SU-DHL-6 (cell line): ENCODE results near the gene ELN.
"Not testable (repeated sequence)": the region's sequence is repeated elsewhere in the genome, so short reads cannot be mapped to it uniquely, and the experiment has no call there.

Experiments
- H2AFZ ChIP-seq: fragments of 200-600 bp; sonication (generic); 2 replicates; pipeline ENCODE4 v1.6.1; 2014; ENCODE audit warnings: low read depth, mild to moderate bottlenecking, moderate library complexity, mixed read lengths, antibody characterized with exemption, low read length; ENCODE audit not compliant: severe bottlenecking
- H3F3A ChIP-seq: fragments of 200-600 bp; shearing (Covaris generic); 2 replicates; pipeline ENCODE4 v1.6.0; 2016; ENCODE audit warnings: antibody characterized with exemption, mild to moderate bottlenecking; ENCODE audit not compliant: insufficient read depth
- H3K27ac ChIP-seq: fragments of 200-600 bp; sonication (generic); 2 replicates; pipeline ENCODE4 v1.5.1; 2016; ENCODE audit warnings: low read depth, mild to moderate bottlenecking, low read length, moderate library complexity, mixed read lengths
- H3K27me3 ChIP-seq: fragments of 200-600 bp; sonication (generic), shearing (Covaris generic); 2 replicates; pipeline ENCODE4 v1.6.0; 2014; ENCODE audit warnings: mild to moderate bottlenecking, low read length
- H3K36me3 ChIP-seq: fragments of 200-600 bp; sonication (generic); 2 replicates; pipeline ENCODE4 v1.6.1; 2014; ENCODE audit warnings: mild to moderate bottlenecking, low read length, mixed read lengths
- H3K4me2 ChIP-seq: fragments of 300-600, 200-600 bp; shearing (Covaris generic), sonication (generic); 2 replicates; pipeline ENCODE4 v1.6.0; 2014; ENCODE audit warnings: low read length, low read depth, mild to moderate bottlenecking; ENCODE audit not compliant: poor library complexity, severe bottlenecking
- H3K4me3 ChIP-seq: fragments of 200-600 bp; sonication (generic); 2 replicates; pipeline ENCODE4 v1.5.1; 2014; ENCODE audit warnings: antibody characterized with exemption, low read length, mild to moderate bottlenecking, mixed read lengths; ENCODE audit not compliant: insufficient read depth, poor library complexity, severe bottlenecking
- H3K79me2 ChIP-seq: fragments of 200-600 bp; sonication (generic); 2 replicates; pipeline ENCODE4 v1.6.1; 2014; ENCODE audit warnings: mild to moderate bottlenecking, low read length, moderate library complexity; ENCODE audit not compliant: insufficient read depth
- H3K9ac ChIP-seq: fragments of 200-600 bp; sonication (generic); 2 replicates; pipeline ENCODE4 v1.7.0; 2014; ENCODE audit warnings: mild to moderate bottlenecking, low read length
- H3K9me2 ChIP-seq: fragments of 200-600 bp; sonication (generic); replicated peaks from 2 replicates; pipeline ENCODE4 v1.6.1; 2014; ENCODE audit warnings: low read length; ENCODE audit not compliant: insufficient read depth
- H3K9me3 ChIP-seq: fragments of 200-600 bp; sonication (generic); 2 replicates; pipeline ENCODE4 v1.6.1; 2014; ENCODE audit warnings: low read length, mixed read lengths; ENCODE audit not compliant: insufficient read depth
- H4K20me1 ChIP-seq: fragments of 200-600 bp; sonication (generic); 2 replicates; pipeline ENCODE4 v1.6.1; 2014; ENCODE audit warnings: low read depth, mild to moderate bottlenecking, antibody characterized with exemption, low read length, moderate library complexity, mixed read lengths
- EZH2phosphoT487 ChIP-seq: fragments of 200-600 bp; sonication (generic), shearing (Covaris generic); conservative IDR thresholded peaks from 2 replicates; pipeline ENCODE4 v1.6.1; 2018; ENCODE audit warnings: mild to moderate bottlenecking, antibody characterized with exemption, low read length, moderate library complexity, mixed read lengths
- TF ChIP-seq, protein P1 (sequence below): fragments of 200-600 bp; sonication (generic); IDR thresholded peaks from one replicate; pipeline ENCODE4 v1.5.1; 2017; ENCODE audit warnings: antibody characterized with exemption, mild to moderate bottlenecking, low read length, moderate library complexity; ENCODE audit not compliant: insufficient read depth, poor library complexity, severe bottlenecking

Gene ELN

DNA sequence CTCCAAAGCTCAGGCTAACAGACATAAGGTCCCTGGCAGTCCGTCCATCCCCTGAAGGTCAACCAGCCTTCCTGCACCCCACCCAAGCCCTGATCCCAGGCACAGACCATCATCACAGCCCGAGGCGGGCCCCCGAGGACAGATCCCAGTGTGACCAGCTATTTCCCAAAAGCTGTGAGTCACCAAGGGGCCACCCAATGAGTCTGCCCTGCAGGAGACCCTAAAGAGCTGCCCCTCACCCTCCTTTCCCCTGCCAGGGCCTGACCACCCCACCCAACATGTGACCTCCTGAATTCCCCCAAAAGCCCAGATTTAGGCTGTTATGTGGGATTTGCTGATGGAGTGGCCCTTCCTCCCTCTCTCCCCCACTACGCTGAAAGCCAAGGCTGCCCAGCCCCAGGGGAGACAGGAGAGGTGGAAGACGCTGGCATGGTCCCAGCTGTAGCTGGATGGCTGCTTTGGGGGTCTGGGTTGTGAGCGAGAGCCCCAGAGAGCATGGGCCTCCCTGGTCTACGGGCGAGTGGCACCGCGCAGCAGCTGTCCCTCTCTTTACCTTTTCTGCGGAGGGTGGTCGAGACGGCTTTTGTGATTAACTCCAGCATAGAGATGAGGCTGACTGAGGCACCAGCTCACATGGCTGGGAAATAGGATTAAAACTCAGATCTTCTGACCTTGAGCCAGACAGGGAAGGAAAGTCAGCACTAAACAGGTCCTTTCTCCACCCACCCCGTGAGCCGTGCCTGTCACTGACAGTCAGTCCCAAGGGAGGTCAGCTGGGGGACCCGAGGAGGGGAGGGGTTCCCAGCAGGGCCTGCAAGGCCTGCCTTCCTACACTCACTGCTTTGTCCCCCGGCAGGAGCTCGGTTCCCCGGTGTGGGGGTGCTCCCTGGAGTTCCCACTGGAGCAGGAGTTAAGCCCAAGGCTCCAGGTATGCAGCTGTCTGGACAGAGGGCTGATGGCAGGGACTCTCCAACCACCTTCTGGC lies 16.7 kb downstream of the ELN start:
- Histone ChIP-seq H4K20me1 (no peaks in the 10 kb centered on the region), H2AFZ (no peak overlapping the region), H3K4me2 (no peak overlapping the region), H3K4me3 (no peak overlapping the region), H3K9me2 (no peaks in the 10 kb centered on the region), H3K9me3 (no peaks in the 10 kb centered on the region), H3K36me3 (no peaks in the 10 kb centered on the region), H3K9ac (no peak overlapping the region), H3F3A (no peaks in the 10 kb centered on the region), H3K27ac (no peak overlapping the region), H3K27me3 (no peaks in the 10 kb centered on the region), H3K79me2 (no peaks in the 10 kb centered on the region)
- no peak for TF ChIP-seq EZH2phosphoT487
- TF ChIP-seq, protein P1, sequence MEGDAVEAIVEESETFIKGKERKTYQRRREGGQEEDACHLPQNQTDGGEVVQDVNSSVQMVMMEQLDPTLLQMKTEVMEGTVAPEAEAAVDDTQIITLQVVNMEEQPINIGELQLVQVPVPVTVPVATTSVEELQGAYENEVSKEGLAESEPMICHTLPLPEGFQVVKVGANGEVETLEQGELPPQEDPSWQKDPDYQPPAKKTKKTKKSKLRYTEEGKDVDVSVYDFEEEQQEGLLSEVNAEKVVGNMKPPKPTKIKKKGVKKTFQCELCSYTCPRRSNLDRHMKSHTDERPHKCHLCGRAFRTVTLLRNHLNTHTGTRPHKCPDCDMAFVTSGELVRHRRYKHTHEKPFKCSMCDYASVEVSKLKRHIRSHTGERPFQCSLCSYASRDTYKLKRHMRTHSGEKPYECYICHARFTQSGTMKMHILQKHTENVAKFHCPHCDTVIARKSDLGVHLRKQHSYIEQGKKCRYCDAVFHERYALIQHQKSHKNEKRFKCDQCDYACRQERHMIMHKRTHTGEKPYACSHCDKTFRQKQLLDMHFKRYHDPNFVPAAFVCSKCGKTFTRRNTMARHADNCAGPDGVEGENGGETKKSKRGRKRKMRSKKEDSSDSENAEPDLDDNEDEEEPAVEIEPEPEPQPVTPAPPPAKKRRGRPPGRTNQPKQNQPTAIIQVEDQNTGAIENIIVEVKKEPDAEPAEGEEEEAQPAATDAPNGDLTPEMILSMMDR = no peak

DNA sequence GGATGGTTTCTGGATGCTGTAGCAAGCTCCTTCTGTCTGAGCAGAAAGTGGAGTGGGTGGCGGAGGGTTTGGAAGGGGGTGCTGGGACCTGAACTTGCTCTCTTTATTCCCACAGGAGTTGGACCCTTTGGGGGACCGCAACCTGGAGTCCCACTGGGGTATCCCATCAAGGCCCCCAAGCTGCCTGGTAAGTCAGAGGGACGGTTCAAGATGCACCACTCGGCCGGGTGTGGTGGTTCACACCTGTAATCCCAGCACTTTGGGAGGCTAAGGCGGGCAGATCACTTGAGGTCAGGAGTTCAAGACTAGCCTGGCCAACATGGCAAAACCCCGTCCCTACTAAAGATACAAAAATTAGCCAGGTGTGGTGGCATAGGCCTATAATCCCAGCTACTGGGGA lies 18.6 kb downstream of the ELN start:
- H3K9me2 ChIP-seq, H3K9me3 ChIP-seq, H2AFZ ChIP-seq, H4K20me1 ChIP-seq, H3K79me2 ChIP-seq, H3K36me3 ChIP-seq, H3K4me2 ChIP-seq, H3K9ac ChIP-seq, H3K27ac ChIP-seq, H3F3A ChIP-seq, H3K27me3 ChIP-seq, H3K4me3 ChIP-seq: not testable (repeated sequence)

DNA sequence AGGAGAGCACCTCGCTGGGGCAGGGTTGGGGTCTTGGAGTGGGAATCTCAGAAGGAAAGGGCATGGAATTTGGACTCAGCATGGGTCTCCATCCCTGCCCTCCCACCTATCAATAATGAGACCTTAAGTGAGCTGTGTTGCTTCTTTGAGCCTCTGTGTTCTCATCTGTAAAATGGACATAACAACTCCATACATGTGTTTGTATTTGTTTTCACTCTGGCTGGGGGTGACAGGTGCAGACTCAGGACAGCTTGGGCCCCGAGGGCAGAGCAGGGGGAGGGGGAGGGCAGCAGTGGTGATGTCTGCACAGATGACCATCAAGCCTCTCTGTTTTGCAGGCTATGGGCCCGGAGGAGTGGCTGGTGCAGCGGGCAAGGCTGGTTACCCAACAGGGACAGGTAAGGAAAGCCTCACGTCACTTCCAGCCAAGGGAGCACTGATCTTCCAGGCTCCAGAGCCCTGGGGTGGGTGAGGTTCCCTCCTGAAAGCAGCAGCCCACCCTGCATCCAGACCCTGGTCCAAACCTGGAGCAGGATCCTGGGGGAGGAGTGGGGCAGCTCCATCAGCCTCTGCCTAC lies 19.9 kb downstream of the ELN start:
- Histone ChIP-seq H3K36me3 (no peaks in the 10 kb centered on the region), H3K27me3 (no peaks in the 10 kb centered on the region), H3K79me2 (no peaks in the 10 kb centered on the region), H3K4me2 (no peak overlapping the region), H3K9me3 (no peaks in the 10 kb centered on the region), H3F3A (no peaks in the 10 kb centered on the region), H2AFZ (no peak overlapping the region), H3K9ac (no peak overlapping the region), H3K9me2 (no peaks in the 10 kb centered on the region), H4K20me1 (no peaks in the 10 kb centered on the region), H3K27ac (no peak overlapping the region), H3K4me3 (no peak overlapping the region)
- no peak for TF ChIP-seq EZH2phosphoT487
- TF ChIP-seq, protein P1 = no peak
